ENCODE results near the gene PPP3CA.
A peak's percentile ranks its signal among the peaks of the same experiment; 100 is the strongest.

Gene PPP3CA

GRCh38 chr4:101347267-101347556 lies at the start of gene PPP3CA:
Gene PPP3CA, minus strand, starts transcription at chr4:101347526.
- no peak for DNase-seq

- no peak for DNase-seq
These were observed 45.9 kb upstream of the PPP3CA start for GRCh38 chr4:101393256-101393655.

DNA sequence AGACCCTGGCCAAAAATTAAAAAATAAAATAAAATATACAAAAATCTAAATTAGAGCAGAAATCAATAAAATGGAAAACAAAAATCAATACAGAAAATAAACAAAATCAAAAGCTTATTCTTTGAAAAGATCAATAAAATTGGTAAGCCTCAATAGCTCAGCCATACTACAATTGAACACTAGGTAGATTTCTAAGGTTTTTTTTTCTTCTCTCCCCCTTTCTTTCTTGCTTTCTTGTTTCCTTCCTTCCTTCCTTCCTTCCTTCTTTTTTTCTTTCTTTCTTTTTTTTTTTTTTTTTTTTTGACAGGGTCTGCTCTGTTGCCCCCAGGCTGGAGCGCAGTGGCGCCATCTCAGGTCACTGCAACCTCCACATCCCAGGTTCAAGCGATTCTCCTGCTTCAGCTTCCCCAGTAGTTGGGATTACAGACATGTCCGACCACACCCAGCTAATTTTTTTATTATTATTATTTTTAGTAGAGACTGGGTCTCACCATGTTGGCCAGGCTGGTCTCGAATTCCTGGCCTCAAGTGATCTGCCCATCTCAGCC lies 23.4 kb upstream of the PPP3CA start:
- no peak for DNase-seq

- no peak for DNase-seq
These were observed 19.9 kb upstream of the PPP3CA start for GRCh38 chr4:101367201-101367600.

GRCh38 chr4:101366331-101366730 lies 19.0 kb upstream of the PPP3CA start:
- no peak for DNase-seq

GRCh38 chr4:101357751-101358150 lies 10.4 kb upstream of the PPP3CA start:
- DNase-seq = no peak

DNA sequence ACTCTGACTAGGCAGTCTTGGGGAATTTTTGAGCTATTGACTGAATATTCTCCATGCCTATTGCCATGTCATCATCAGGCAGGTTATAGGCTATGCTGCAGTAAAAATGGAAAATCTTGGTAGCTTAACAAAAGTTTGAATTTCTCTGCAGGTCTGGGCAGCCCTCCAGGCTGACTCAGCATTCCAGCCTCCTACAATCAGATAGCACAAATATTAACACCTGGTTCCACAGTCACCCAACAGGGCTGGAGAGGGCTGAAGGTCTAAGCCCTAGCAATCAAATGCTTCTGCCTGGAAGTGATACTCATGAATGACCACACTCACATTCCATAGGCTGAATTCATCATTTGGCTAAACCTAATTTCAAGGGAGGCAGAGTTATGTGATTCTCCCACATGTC lies 9.6 kb upstream of the PPP3CA start:
- DNase-seq = no peak

GRCh38 chr4:101355767-101356702 lies 8.7 kb upstream of the PPP3CA start:
- no peak for DNase-seq

DNA sequence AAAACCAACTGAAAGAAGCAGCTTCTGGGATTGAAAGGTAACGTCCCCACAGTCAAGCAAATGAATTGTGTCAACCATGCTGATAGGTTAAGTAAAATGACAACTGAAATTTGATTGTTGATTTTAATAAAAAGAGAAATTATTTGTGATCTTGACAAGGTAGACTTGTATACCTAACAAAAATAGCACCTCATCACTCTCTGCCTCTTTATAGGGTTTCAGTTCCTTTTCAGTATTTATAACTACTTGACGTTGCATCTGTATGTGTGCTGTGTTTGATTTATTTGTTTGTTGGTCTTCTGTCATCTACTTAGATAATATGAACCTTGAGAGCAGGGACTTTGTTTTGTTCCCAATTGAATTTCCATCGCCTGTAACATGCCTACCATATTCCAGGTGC lies 7.9 kb upstream of the PPP3CA start:
- no peak for DNase-seq

DNA sequence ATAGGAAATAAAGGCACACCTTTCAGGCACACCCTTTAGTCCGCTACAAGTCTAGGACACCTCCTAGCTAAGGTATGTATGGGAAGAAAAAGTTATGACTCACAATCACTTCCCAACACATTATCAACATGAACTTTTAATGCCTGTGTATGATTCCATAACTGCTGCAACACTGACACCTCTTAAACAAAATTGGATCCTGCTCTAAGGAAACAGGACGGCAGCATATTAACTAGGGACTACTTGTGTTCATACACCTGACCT lies 2.4 kb upstream of the PPP3CA start:
- DNase-seq = no peak

DNA sequence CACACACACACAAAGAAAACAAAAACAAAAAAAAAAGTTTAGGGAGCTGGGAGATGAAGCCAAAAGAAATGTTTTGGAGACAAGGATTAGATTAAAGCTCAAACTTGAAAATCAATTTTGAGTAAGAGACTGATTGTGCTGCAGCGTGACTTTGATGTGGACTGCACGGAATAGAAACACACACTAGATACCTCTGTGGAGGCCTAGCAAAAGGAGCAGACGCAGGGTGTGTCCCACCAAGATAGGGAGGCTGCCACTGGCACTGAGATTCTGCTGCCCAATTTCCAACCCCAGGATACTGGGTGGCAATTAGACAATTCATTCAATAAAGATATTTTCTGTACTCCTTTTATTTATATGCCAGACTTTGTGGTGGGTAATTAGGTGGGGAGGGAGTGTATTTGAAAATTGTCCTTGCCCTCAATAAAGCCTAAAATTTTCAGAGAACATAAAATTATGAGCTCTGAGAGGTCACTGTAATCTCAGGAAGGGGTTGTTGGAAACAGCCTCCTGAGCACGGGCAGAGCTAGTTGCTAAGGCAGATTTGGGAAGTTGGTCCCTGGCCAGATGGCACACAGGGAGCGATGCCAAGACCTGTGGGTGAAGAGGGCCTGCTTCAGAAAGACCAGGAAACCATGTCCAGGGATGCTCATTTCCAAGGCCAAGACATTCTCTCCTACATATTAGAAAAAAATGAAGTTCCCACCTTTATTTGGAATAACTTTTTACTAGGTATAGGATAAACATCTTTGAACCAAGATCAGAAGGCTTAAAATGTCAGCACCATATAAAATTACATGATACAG lies 1.9 kb upstream of the PPP3CA start:
- peak; percentile 75 for DNase-seq

- no peak for DNase-seq
These were observed 1.1 kb upstream of the PPP3CA start for GRCh38 chr4:101348367-101348827.

GRCh38 chr4:101347557-101348366 lies 436 bp upstream of the PPP3CA start:
- peak; percentile 94 for DNase-seq

DNA sequence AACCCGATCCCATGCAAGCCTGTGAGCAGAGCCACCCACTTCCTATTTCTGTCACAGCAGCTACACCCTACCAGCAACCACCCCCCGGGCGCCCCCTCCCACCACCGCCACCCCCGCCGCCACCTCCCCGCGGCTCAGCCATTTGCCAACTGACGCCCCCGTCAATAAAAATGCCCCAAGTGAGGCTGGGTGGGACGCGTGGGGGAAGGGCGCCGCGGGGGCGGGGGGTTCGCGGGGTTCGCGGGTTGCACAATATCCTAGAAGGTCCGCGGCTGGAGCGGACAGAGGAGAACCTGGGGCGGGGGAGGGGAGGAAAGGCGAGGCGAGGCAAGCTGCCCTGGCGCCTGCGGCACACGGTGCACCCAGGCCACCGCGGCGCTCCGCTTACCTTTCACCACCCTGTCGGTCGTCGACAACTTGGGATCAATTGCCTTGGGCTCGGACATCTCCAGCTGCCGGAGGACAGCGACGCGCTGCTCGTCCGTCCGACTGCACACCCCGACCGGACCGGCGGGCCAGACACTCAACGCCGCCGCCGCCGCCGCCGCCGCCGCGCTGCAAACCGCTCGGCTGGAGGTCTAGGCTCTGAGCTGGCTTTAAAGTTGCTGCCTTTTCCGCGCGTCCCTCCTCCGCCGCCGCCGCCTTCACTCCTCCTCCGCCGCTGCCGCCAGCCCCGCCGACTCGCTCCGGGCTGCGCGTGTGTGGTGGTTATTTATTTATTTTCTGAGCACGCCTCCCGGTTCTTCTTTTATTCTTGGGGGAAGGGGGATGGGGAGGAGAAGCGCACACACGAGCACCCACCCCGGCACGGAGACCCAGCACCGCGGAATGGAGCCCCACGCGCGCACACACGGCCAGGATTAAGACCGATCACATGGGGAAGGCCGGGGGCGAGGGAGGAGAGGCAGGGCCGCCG lies 717 bp downstream of the PPP3CA start:
- DNase-seq = peak; percentile 33

- DNase-seq = peak; percentile 43
These were observed 1.6 kb downstream of the PPP3CA start for GRCh38 chr4:101345596-101346350.

DNA sequence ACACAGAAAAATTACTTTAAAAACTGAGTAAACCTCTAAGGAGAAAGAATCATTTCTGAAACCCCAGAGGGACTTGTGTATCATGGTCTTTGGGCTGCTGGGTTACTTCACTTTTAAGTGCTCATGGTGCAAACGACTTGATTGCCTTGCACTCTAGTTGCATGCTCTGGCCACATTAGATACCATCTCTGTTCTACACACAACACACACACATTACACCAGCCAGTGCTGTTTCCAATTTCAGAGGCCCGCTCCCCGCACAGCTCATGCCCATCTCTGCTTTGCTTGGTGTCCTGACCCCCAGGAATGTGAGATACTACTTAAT lies 2.1 kb downstream of the PPP3CA start:
- no peak for DNase-seq

GRCh38 chr4:101339332-101339731 lies 8.0 kb downstream of the PPP3CA start:
- DNase-seq = no peak

DNA sequence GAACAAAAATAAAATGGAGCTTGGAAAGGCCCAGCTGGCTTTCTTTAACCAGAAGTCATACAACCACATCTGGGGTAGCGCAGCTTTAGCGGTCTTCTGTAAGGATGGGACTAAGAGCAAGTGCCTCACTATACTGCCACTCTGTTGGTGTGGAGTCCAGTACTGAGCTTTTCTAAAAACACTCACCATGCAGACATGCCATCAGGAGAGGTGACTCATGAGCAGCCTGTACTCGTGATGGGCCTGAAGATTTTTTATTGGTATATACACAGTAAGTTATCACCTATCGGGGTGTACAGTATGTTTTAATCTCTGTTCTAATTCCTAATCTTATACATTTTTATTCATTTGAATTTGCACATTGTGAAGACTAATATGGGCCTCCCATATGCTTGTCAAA lies 9.6 kb downstream of the PPP3CA start:
- no peak for DNase-seq

GRCh38 chr4:101334963-101335572 lies 12.3 kb downstream of the PPP3CA start:
- no peak for DNase-seq

DNA sequence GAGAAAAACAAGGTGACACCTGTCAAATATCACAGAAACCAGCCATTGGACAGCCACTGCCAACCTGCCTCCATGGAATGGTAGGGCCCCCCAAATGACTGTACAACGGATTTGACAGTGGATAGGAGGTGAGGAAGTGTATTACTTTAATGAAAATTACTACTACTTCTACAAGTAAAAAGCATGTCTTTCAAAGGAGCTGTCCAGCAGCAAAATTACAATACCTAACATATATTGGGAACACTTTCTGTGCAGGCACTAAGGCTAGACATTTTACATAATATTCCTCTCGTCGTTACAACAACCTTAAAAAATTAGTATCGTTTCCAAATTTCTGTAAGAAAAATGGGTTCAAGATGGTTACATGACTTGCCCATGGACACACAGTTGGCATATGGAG lies 14.9 kb downstream of the PPP3CA start:
- no peak for DNase-seq

- DNase-seq = no peak
These were observed 16.3 kb downstream of the PPP3CA start for GRCh38 chr4:101331017-101331416.

Measured in NCI-H1092 (cell line).